Activated T-helper 2 cell treated with anti-CD3 and anti-CD28 coated beads, Interferon-gamma antibody, Interleukin-2, Interleukin-4, amounts not matched to agents 10 μg/mL and 5 μg/mL and 100 μg/mL, durations not matched to agents 14 hours and 24 hours and 36 hours (primary cell): Measurements from ENCODE around the gene HAGHL. TPM values are rescaled to one million over a fixed set of nuclear protein-coding genes. Genes with fewer than 3 reads are reported as not detected.

Experiments used
- DNase-seq: peaks from one replicate; pipeline ENCODE4 v3.0.0; 2021; ENCODE audit warnings: low spot score
- H3K27ac Mint-ChIP-seq: one replicate; pipeline ENCODE4 v1.8.0; 2021; ENCODE audit warnings: mixed read lengths
- H3K27me3 Mint-ChIP-seq: one replicate; pipeline ENCODE4 v1.8.0; 2021; ENCODE audit warnings: low read depth, mixed read lengths
- H3K36me3 Mint-ChIP-seq: one replicate; pipeline ENCODE4 v1.8.0; 2021; ENCODE audit warnings: low read depth, mixed read lengths
- H3K4me1 Mint-ChIP-seq: one replicate; pipeline ENCODE4 v1.8.0; 2021; ENCODE audit warnings: low read depth, mixed read lengths
- H3K4me3 Mint-ChIP-seq: one replicate; pipeline ENCODE4 v1.8.0; 2021; ENCODE audit warnings: low read depth, mild to moderate bottlenecking, moderate library complexity, mixed read lengths
- H3K9me3 Mint-ChIP-seq: one replicate; pipeline ENCODE4 v1.8.0; 2021; ENCODE audit warnings: mixed read lengths
- intact Hi-C: fragments of 100-400 bp; cut with micrococcal nuclease; formaldehyde crosslinking; loops from one replicate; pipeline ENCODE4 v1.15.1; 2023
- total RNA-seq: library from RNA; stranded (reverse); gene quantifications from 2 replicates; pipeline ENCODE4 v1.2.3, GENCODE V29; 2022

Gene HAGHL
- total RNA-seq, 1 donor from 2014 or later: 18.5 TPM

DNA sequence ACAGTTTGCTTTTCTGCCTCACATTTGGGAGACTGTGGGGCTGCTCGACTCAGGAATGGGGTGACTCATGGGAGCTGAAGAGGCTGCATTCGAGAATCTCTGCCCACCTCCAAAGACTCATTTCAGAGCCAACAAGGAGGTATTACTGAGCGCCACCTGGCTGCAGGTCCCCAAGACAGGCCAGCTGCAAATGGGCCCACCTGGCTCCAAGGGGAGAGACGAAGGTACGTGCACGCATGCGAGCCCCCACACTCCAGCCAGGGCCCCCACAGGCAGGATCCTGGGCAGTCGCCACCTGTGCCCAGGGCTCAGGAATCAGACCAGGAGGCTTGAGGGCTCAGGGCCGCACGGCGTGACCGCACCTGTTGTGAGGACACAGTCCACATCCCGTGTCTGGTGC is 6.0 kb downstream of the HAGHL start:
- H3K4me3 Mint-ChIP-seq: no peak overlapping the region
- DNase-seq: no peak
- H3K9me3 Mint-ChIP-seq: no peaks in the 10 kb centered on the region
- H3K4me1 Mint-ChIP-seq: peaks cover 14% of the 10 kb centered on the region
- intact Hi-C loops: no loop called here
- no peak overlapping the region for H3K27ac Mint-ChIP-seq
- peaks cover 29% of the 10 kb centered on the region for H3K36me3 Mint-ChIP-seq
- H3K27me3 Mint-ChIP-seq: no peaks in the 10 kb centered on the region

DNA sequence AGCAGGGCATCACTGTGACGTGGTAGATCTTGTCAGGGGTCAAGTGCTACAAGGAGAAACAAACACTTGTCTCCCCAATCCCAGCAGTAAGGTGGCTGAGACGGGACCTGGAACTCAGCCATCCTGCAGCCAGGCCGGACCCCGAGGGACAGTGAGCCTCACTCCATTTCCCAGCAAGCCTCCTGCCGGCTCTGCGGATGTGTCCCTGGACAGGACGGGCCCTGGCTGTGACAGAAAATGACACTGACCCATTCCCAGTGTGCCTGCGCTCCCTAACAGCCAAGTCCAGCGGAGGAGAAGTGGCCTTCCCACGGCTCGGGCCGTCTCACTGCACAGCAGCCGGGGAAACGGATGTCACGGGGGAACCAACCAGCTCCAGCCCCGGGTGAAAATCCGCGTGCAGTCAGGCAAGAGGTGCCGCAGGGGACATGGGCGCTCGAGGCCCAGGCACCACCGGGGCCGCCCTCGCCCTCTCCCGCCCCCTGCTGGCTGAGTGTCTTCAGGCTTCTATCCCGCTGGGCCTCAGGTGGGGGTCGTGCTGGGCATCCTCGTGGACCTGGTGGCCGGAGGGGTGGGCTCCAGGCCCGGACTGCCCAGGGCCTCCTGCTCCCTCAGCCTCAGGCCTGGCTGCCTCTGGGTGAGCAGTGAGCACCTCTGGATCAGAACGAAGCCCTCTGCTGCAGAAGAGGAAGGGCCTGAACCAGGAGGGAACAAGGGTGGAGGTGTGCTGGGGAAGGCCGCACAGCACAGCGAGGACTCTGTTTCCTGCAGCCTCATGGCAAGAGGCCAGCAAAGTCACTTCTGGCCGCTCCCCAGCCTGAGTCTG is 6.7 kb downstream of the HAGHL start:
- no peak for DNase-seq
- no peaks in the 10 kb centered on the region for H3K9me3 Mint-ChIP-seq
- peaks cover 32% of the 10 kb centered on the region for H3K36me3 Mint-ChIP-seq
- no peak overlapping the region for H3K4me3 Mint-ChIP-seq
- H3K27me3 Mint-ChIP-seq: no peaks in the 10 kb centered on the region
- intact Hi-C loops: no loop called here
- peaks cover 15% of the 10 kb centered on the region for H3K4me1 Mint-ChIP-seq
- H3K27ac Mint-ChIP-seq: no peak overlapping the region

DNA sequence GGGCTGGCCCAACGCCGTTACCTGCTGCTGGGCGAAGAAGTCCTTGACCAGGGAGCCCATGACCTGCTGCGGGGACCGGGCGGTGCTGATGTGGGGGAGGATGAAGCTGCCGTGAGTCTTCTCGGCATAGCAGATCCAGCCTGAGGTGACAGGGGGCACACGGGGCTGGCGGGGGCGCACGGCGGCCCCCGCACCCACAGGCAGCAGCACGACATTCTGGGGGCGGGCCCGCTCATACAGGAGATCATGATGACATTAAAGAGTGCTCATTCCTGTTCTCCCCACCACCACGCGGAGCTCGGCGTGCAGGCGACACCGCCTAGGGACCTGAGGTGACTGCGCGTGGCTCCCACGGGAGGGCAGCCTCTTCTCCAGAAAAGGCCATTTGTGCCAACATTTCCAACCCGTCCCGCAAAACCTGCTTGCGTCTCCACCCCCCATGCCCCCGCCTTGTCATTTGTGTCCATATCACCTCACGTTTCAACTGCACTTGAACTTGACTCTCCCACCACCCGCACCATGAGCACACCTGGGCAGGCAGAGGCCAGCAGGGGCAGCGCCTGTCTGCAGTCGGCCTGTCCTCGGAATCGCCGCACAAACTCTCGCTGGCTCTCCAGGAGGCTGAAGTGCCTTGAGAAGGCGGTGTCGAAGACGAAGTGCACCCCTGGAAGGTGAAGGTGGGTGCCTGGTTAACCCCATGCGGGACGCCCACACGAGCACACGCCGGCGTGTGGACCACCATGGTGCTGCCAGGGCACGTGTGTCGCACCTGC is 7.5 kb downstream of the HAGHL start:
- H3K27me3 Mint-ChIP-seq: no peaks in the 10 kb centered on the region
- H3K9me3 Mint-ChIP-seq: no peaks in the 10 kb centered on the region
- peaks cover 35% of the 10 kb centered on the region for H3K36me3 Mint-ChIP-seq
- peaks cover 15% of the 10 kb centered on the region for H3K4me1 Mint-ChIP-seq
- H3K4me3 Mint-ChIP-seq: no peak overlapping the region
- no peak for DNase-seq
- H3K27ac Mint-ChIP-seq: no peak overlapping the region
- intact Hi-C loops: no loop called here

DNA sequence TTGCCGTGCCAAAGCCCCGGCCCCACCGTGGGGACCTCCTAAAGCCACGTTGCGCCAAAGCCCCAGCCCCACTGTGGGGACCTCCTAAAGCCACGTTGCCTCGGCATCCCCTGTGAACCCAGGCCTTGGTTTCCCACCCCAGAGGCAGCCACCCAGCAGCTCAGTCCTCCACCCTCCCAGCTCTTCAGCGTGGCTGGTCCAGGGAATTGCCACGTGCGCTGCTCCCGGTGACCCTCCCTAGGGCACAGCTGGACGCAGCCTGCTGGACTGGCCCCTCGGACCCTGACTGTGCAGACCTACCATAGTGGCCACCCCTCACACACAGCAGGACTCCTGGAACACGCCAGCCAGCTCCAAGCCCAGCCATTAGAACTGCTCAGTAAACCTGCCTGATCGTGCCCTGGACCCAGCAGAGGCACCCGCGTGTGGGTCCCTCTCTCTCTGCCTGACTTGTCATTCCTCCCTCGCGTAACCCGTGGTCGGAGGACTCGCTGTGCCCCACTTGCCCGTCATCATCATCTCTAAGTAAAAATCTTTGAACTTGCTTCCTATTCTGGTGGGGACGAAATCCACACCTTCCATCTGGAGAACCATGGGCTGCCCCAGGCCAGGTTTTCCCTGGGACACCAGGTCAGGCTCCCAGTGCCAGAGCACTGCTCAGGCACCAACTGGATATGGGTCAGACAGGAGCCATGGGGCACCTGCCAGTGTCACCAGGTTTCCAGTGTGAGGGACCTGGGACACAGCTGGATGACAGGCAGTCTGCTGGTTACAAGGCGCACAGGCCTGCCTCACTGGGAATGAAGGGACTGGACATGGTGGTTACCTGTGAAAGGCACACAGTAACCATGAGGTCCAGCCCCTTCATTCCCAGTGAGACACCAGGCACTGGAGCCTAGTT is 8.3 kb downstream of the HAGHL start:
- peak overlapping the region; percentile 20 for H3K27ac Mint-ChIP-seq
- H3K9me3 Mint-ChIP-seq: no peaks in the 10 kb centered on the region
- H3K36me3 Mint-ChIP-seq: peaks cover 35% of the 10 kb centered on the region
- no peak for DNase-seq
- H3K4me3 Mint-ChIP-seq: no peak overlapping the region
- no peaks in the 10 kb centered on the region for H3K27me3 Mint-ChIP-seq
- intact Hi-C loops: no loop called here
- H3K4me1 Mint-ChIP-seq: peaks cover 17% of the 10 kb centered on the region

DNA sequence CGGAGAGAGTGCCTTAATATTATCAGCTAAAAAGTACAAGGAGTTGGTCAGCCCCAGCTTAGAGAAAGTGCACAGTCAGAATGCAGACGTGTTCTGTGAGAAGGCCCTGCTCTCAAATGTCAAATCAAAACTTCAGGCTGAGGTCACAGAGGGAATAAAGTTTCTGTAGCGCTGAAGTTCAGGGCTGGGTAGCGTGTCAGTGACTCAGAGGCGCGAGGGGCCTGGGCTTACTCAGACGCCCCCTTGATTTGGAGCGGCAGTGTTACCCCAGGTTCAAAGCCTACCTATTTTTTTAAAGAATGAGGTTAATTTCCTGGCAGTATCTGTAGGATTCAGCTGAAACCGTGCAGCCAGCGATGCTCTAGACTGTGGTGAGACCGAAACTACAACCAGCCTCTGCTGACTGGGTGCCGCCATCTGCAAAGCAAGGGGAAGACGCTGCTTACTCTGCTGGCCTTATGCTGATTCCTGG is 9.1 kb downstream of the HAGHL start:
- peaks cover 35% of the 10 kb centered on the region for H3K36me3 Mint-ChIP-seq
- H3K27ac Mint-ChIP-seq: peak overlapping the region; percentile 57
- DNase-seq: no peak
- peaks cover 17% of the 10 kb centered on the region for H3K4me1 Mint-ChIP-seq
- intact Hi-C loops: no loop called here
- H3K27me3 Mint-ChIP-seq: no peaks in the 10 kb centered on the region
- peak overlapping the region; percentile 26 for H3K4me3 Mint-ChIP-seq
- no peaks in the 10 kb centered on the region for H3K9me3 Mint-ChIP-seq

DNA sequence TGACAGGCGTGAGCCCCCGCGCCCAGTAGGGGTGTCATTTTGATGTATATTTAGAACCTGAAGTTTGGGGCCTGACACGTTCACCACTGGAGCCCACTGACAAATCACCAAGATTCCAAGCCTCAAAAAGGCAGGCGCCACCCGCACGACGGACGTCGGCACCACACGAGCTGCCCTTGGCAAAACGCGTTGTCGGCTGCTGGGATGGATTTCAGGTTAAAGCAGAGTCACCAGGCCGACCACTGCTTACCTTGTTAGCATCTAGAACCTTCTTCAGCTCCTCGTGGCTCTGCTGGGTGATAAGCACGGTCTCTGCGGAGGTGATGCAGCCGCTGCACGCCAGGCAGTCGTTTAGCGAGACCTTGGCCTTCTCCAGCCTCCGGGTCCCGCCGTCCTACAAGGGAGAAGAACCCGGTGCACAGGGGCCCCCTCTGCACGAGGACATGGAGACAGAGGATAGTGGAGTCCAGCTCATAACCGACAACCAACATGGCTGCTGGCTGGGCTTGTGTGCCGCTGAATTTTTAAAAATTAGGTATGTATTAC is 10.1 kb downstream of the HAGHL start:
- no peak for DNase-seq
- no peaks in the 10 kb centered on the region for H3K27me3 Mint-ChIP-seq
- H3K36me3 Mint-ChIP-seq: peaks cover 35% of the 10 kb centered on the region
- H3K4me1 Mint-ChIP-seq: peaks cover 17% of the 10 kb centered on the region
- H3K4me3 Mint-ChIP-seq: no peak overlapping the region
- intact Hi-C loops: no loop called here
- H3K9me3 Mint-ChIP-seq: no peaks in the 10 kb centered on the region
- no peak overlapping the region for H3K27ac Mint-ChIP-seq

DNA sequence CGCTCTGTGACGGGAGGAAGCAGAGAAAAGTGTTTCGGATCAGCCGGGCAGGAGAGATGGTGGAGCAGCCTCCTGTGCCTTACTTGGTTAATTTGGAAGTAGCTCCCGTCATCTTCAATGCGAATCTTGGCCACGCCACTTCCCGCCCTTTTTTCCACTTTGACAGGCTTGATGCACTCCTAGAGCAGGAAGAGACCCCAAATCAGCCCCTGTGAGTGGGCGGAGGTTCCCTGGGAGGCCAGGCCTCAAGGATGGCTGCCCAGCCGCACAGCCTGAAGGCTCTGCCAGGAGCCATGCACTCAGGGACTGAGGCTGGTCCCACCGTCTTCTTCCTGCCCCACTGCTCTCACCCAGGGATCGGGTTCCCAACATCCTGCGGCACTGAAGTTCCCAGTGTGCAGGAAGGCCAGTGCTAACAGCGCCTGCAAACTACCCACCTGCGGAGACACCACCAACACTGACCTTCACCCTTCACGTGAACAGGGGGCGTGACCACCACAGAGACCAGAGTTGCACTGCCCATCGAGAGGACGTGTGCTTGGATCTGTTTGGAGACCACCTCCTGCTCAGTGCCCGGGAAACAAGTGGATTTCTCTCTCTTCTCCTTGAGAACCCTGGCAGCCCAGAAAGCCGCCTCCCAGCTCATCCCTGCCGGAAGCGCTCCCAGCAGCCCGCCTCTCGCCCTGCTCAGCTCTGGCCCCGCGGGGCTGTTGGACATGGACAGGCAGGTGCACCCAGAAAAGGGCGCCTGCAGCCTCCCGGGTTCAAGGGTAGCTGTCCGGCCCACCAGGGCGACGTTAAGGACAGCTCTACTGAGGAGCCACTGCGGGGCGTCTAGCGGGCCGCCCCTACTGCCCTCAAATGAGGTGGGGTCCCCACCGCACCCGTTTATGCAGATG is 12.9 kb downstream of the HAGHL start:
- Mint-ChIP-seq H3K36me3 (peaks cover 25% of the 10 kb centered on the region), H3K4me3 (peak overlapping the region; percentile 79), H3K4me1 (peaks cover 17% of the 10 kb centered on the region), H3K27me3 (no peaks in the 10 kb centered on the region), H3K27ac (no peak overlapping the region), H3K9me3 (no peaks in the 10 kb centered on the region)
- intact Hi-C loops: loop anchor here (5.0 kb wide), 1 partner anchor 47 kb away; the partner anchor contains the start of genes CHTF18 and RPUSD1
- no peak for DNase-seq

DNA sequence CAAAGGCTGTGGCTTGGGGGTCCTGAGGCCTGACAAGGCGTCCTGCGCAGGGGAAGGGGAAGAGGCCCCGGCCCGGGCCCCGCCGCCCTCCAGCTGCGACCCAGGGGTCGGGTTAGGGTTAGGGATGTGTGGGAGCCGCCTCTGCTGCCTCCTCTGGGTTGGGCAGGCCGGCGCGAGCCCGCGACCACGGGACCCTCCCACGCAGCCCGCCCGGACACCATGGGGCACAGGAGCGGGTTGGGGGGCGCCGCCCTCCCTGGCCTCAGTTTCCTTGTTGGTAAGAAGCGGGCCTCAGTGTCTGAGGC is 13.5 kb downstream of the HAGHL start:
- Mint-ChIP-seq H3K4me3 (peak overlapping the region; percentile 79), H3K27ac (peak overlapping the region; percentile 52), H3K9me3 (no peaks in the 10 kb centered on the region), H3K4me1 (peaks cover 15% of the 10 kb centered on the region), H3K36me3 (peaks cover 21% of the 10 kb centered on the region), H3K27me3 (no peaks in the 10 kb centered on the region)
- no peak for DNase-seq
- intact Hi-C loops: loop anchor here (5.0 kb wide), 1 partner anchor 47 kb away; the partner anchor contains the start of genes CHTF18 and RPUSD1

DNA sequence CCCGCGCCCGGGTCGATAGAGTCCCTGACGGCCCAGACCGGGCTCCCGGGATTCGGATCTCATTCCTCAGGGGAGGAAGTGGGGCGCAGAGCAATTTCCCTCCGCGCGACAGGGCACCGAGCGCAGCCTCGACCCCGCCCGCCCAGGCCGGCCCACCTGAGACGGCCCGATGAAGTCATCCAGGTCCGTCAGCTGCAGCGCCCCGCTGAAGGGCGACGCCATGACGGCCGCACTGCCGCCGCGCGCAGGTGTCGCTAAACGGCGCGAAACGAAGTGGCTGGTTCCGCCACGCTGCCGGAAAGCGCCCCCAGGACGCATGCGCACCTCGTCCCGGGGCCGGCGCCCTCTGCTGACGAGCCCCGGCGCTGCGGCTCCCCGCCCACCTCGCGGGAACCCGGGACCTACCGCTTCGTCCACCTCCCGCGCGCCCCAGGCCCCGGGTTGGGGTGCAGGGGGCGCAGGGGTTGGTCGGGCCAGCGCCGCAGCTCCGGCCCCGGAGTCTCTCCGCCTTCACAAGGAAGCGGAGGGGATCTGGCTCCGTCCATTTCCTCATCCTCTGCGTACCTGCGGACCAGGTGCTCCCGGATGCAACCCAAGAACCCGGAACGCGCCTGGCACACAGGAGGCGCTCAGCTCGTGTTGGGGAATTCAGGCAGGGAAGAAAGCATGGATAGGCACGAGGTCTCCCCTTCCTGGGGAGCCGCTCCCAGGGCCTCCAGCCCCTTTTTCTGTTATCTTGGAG is 14.0 kb downstream of the HAGHL start, which contains the start of gene CIAO3:
TSS of gene CIAO3 (minus strand) at position 234 of the 742 bp plus-strand sequence. CDS start at position 222, 12 bp downstream.
- H3K4me1 Mint-ChIP-seq: peaks cover 11% of the 10 kb centered on the region
- H3K9me3 Mint-ChIP-seq: no peaks in the 10 kb centered on the region
- intact Hi-C loops: loop anchor here (1.0 to 5.0 kb wide), 2 partner anchors 21 to 46 kb away; partner anchors contain the start of genes CHTF18 and RPUSD1
- DNase-seq: peak; percentile 91
- peak within 1 kb of the TSS; percentile 79 for H3K4me3 Mint-ChIP-seq
- no peaks in the 10 kb centered on the region for H3K27me3 Mint-ChIP-seq
- H3K27ac Mint-ChIP-seq: peak within 1 kb of the TSS; percentile 62
- H3K36me3 Mint-ChIP-seq: peaks cover 16% of the 10 kb centered on the region

DNA sequence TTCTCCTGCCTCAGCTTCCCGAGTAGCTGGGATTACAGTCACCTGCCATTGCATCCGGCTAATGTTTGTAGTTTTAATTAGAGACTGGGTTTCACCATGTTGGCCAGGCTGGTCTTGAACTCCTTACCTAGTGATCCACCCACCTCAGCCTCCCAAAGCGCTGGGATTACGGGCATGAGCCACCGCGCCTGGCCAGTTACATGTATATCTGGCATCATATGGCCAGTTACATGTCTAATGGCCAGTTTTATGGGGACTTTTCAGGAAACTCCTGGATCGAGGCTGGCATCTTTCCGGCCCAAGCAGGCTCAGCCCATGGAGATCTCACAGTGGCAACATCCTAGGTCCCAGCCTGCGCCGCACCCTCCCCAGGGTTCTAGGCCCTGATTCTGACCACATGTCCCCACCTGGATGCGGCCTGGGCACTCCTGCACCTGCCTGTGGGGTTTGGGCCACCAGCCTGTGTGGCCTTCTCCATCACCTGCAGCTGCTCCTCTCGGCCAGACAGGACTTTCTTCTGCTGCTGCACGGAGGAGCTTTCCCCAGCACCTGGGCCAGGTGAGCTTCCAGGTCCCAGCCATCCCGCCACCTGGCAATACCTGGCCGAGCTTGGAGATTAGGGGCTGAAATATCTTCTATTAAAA is 15.2 kb downstream of the HAGHL start:
- Mint-ChIP-seq H3K9me3 (no peaks in the 10 kb centered on the region), H3K27me3 (no peaks in the 10 kb centered on the region), H3K4me1 (peaks cover 7% of the 10 kb centered on the region), H3K4me3 (peak overlapping the region; percentile 26), H3K36me3 (peaks cover 10% of the 10 kb centered on the region), H3K27ac (no peak overlapping the region)
- intact Hi-C loops: loop anchor here (1.0 to 5.0 kb wide), 2 partner anchors 22 to 45 kb away; partner anchors contain the start of genes CHTF18 and RPUSD1
- DNase-seq: no peak
